Esophagus (tissue), 2 donors: ENCODE results near the gene NFKBIE. TPM values are rescaled to one million over a fixed set of nuclear protein-coding genes. Genes with fewer than 3 reads are reported as not detected.
"Not testable (repeated sequence)": the region's sequence is repeated elsewhere in the genome, so short reads cannot be mapped to it uniquely, and the experiment has no call there.

Experiments used
- H3K27ac ChIP-seq, 2 donors: one replicate each; pipeline ENCODE4 v1.5.1; 2013; ENCODE audit warnings: low read depth in 2 of 2, mild to moderate bottlenecking in 2 of 2, inconsistent platforms in 1 of 2, low read length in 1 of 2, moderate library complexity in 1 of 2
- H3K27me3 ChIP-seq, 2 donors: one replicate each; pipeline ENCODE4 v1.6.1; 2013; ENCODE audit warnings: low read length in 2 of 2, control low read depth in 1 of 2, mild to moderate bottlenecking in 1 of 2; ENCODE audit not compliant: insufficient read depth in 2 of 2, control insufficient read depth in 1 of 2
- H3K36me3 ChIP-seq, 2 donors: one replicate each; pipeline ENCODE4 v1.6.1; 2013; ENCODE audit warnings: low read length in 1 of 2; ENCODE audit not compliant: control insufficient read depth in 2 of 2, insufficient read depth in 2 of 2
- H3K4me1 ChIP-seq, 2 donors: one replicate each; pipeline ENCODE4 v1.6.1; 2013; ENCODE audit warnings: low read length in 1 of 2; ENCODE audit not compliant: control insufficient read depth in 2 of 2, insufficient read depth in 2 of 2
- H3K4me3 ChIP-seq, 2 donors: one replicate each; pipeline ENCODE4 v1.5.1; 2013; ENCODE audit warnings: low read length in 2 of 2, mild to moderate bottlenecking in 2 of 2, low read depth in 1 of 2, moderate library complexity in 1 of 2
- H3K9me3 ChIP-seq, 2 donors: one replicate each; pipeline ENCODE4 v1.6.1; 2013; ENCODE audit warnings: mild to moderate bottlenecking in 2 of 2, low read depth in 1 of 2, low read length in 1 of 2, moderate library complexity in 1 of 2; ENCODE audit not compliant: control insufficient read depth in 2 of 2, insufficient read depth in 1 of 2
- WGBS, 2 donors: extraction: QIAGEN DNeasy Blood & Tissue Kit; methylation state at CpG; one replicate each; pipeline ENCODE4 v1.1.7; 2013; 5-methylcytosine and 5-hydroxymethylcytosine counted together
- polyA plus RNA-seq, 2 donors: library from polyadenylated mRNA; stranded (reverse); fragments of 200-250 nt; gene quantifications; one replicate each; pipeline ENCODE4 v1.2.3, GENCODE V29; 2013
- donor health status: healthy with polysubstance abuse.
- donor health status: Bipolar disorder and iron deficiency.

Gene NFKBIE
- polyA plus RNA-seq, 2 donors = 3.8 to 8.1 TPM

GRCh38 chr6:44235891-44236516 lies 29.3 kb downstream of the NFKBIE start:
- H3K4me3 ChIP-seq = no peak overlapping the region
- H3K27me3 ChIP-seq = no peaks in the 10 kb centered on the region
- no peaks in the 10 kb centered on the region for H3K9me3 ChIP-seq
- peaks cover 0 to 3% of the 10 kb centered on the region in 2 donors for H3K36me3 ChIP-seq
- 90% methylated on average over 6 of the region's 6 CpGs for WGBS, 2 donors
- H3K4me1 ChIP-seq = peaks cover 0 to 8% of the 10 kb centered on the region in 2 donors
- H3K27ac ChIP-seq = no peak overlapping the region

- Histone ChIP-seq H3K27ac (peak overlapping the region; percentile 18 to 28), H3K4me3 (no peak overlapping the region), H3K4me1 (peaks cover 0 to 8% of the 10 kb centered on the region in 2 donors), H3K27me3 (no peaks in the 10 kb centered on the region), H3K9me3 (no peaks in the 10 kb centered on the region), H3K36me3 (peaks cover 0 to 4% of the 10 kb centered on the region in 2 donors)
- WGBS, 2 donors = 71 to 72% methylated on average over 6 of the region's 6 CpGs
These were observed 30.1 kb downstream of the NFKBIE start for GRCh38 chr6:44235269-44235668.

GRCh38 chr6:44234101-44235025 lies 31.0 kb downstream of the NFKBIE start:
- Histone ChIP-seq H3K9me3 (no peaks in the 10 kb centered on the region), H3K27me3 (no peaks in the 10 kb centered on the region), H3K36me3 (peaks cover 0 to 6% of the 10 kb centered on the region in 2 donors), H3K27ac (peak overlapping the region; percentile 78 to 84), H3K4me1 (peaks cover 0 to 8% of the 10 kb centered on the region in 2 donors), H3K4me3 (no peak overlapping the region)
- WGBS, 2 donors = 27 to 32% methylated on average over 5 of the region's 5 CpGs

- peaks cover 0 to 8% of the 10 kb centered on the region in 2 donors for H3K4me1 ChIP-seq
These were observed 31.7 kb downstream of the NFKBIE start for GRCh38 chr6:44233567-44234100.

GRCh38 chr6:44232676-44233566 lies 32.4 kb downstream of the NFKBIE start:
- peak overlapping the region; percentile 29 to 84 for H3K27ac ChIP-seq
- H3K9me3 ChIP-seq = no peaks in the 10 kb centered on the region
- H3K27me3 ChIP-seq = no peaks in the 10 kb centered on the region
- H3K4me3 ChIP-seq = no peak overlapping the region
- 84 to 86% methylated on average over 16 of the region's 16 CpGs for WGBS, 2 donors
- H3K4me1 ChIP-seq = peaks cover 4 to 8% of the 10 kb centered on the region in 2 donors
- peaks cover 0 to 8% of the 10 kb centered on the region in 2 donors for H3K36me3 ChIP-seq

More at GRCh38 chr6:44233567-44234100, 31.7 kb downstream of the NFKBIE start:
- Histone ChIP-seq H3K36me3 (peaks cover 0 to 6% of the 10 kb centered on the region in 2 donors), H3K9me3 (no peaks in the 10 kb centered on the region), H3K27me3 (no peaks in the 10 kb centered on the region), H3K27ac (peak overlapping the region; percentile 29 to 84), H3K4me3 (no peak overlapping the region)
- WGBS, 2 donors = 67 to 68% methylated on average over 14 of the region's 14 CpGs

GRCh38 chr6:44231426-44231825 lies 33.9 kb downstream of the NFKBIE start:
- not testable (repeated sequence) for H3K36me3 ChIP-seq, H3K9me3 ChIP-seq, H3K27me3 ChIP-seq, H3K4me3 ChIP-seq, H3K4me1 ChIP-seq
- H3K27ac ChIP-seq = peak overlapping the region in 1 of 2 donors; percentile 33
- 83 to 86% methylated on average over 9 of the region's 9 CpGs for WGBS, 2 donors

- Histone ChIP-seq H3K4me3 (no peak overlapping the region), H3K36me3 (peaks cover 0 to 8% of the 10 kb centered on the region in 2 donors), H3K27ac (peak overlapping the region in 1 of 2 donors; percentile 33), H3K4me1 (peaks cover 4 to 8% of the 10 kb centered on the region in 2 donors), H3K27me3 (no peaks in the 10 kb centered on the region), H3K9me3 (no peaks in the 10 kb centered on the region)
- 87 to 93% methylated on average over 10 of the region's 10 CpGs for WGBS, 2 donors
These were observed 35.2 kb downstream of the NFKBIE start for GRCh38 chr6:44230034-44230675.

GRCh38 chr6:44229376-44230033 lies 35.8 kb downstream of the NFKBIE start:
- WGBS, 2 donors = 91 to 94% methylated on average over 11 of the region's 11 CpGs
- H3K27ac ChIP-seq = no peak overlapping the region
- H3K9me3 ChIP-seq = no peaks in the 10 kb centered on the region
- H3K27me3 ChIP-seq = no peaks in the 10 kb centered on the region
- peaks cover 4 to 7% of the 10 kb centered on the region in 2 donors for H3K4me1 ChIP-seq
- H3K36me3 ChIP-seq = peaks cover 0 to 8% of the 10 kb centered on the region in 2 donors
- H3K4me3 ChIP-seq = no peak overlapping the region
